IMR-90 (cell line): ENCODE data around the gene AGAP1. TPM values are rescaled to one million over a fixed set of nuclear protein-coding genes. Genes with fewer than 3 reads are reported as not detected.

Experiments used
- ATAC-seq: fragments of 200-7000 bp; cut with Tn5 transposase; 2 replicates; pipeline ENCODE4 v1.9.1; 2020; ENCODE audit warnings: low read depth, mild to moderate bottlenecking, moderate library complexity
- BruUV-seq: library from RNA; stranded (reverse); fragments of 400-500 nt; replicated peaks from 2 replicates; lab custom pipeline; 2021; lab: Mats Ljungman, UMichigan
- CTCF ChIA-PET: fragments of 300-600 bp; formaldehyde crosslinking; extraction: SDS; loops from one replicate; lab custom pipeline; 2021; ENCODE audit warnings: antibody characterized with exemption; lab: Yijun Ruan, JAX
- POLR2A ChIA-PET: fragments of 300-600 bp; sonication (Branson Sonifier 250); formaldehyde crosslinking; loops from one replicate; lab custom pipeline; 2022; ENCODE audit warnings: antibody characterized with exemption; ENCODE audit not compliant: unreplicated experiment; lab: Charles Lee
- DNase-seq: peaks from one replicate; pipeline ENCODE4 v3.0.0; 2013
- H2AFZ ChIP-seq: replicated peaks from 2 replicates; pipeline ENCODE3; 2013; ENCODE audit warnings: low read length, mild to moderate bottlenecking; ENCODE audit not compliant: poor library complexity
- H2AK5ac ChIP-seq: 2 replicates; pipeline ENCODE4 v1.6.1; 2013; ENCODE audit warnings: low read depth, low read length, inconsistent platforms
- H2AK9ac ChIP-seq: replicated peaks from 2 replicates; pipeline ENCODE3; 2013; ENCODE audit warnings: mild to moderate bottlenecking, low read depth, low read length, moderate library complexity; ENCODE audit not compliant: poor library complexity
- H2BK120ac ChIP-seq: 2 replicates; pipeline ENCODE4 v1.6.1; 2013; ENCODE audit warnings: low read depth, low read length, inconsistent platforms
- H2BK15ac ChIP-seq: 3 replicates; pipeline ENCODE4 v1.6.1; 2013; ENCODE audit warnings: low read depth, low read length, inconsistent platforms
- H2BK20ac ChIP-seq: 2 replicates; pipeline ENCODE4 v1.6.1; 2013; ENCODE audit warnings: low read depth, mild to moderate bottlenecking, inconsistent platforms, low read length, moderate library complexity
- H2BK5ac ChIP-seq: 2 replicates; pipeline ENCODE4 v1.6.1; 2013; ENCODE audit warnings: mild to moderate bottlenecking, low read depth, low read length, inconsistent platforms; ENCODE audit not compliant: poor library complexity, severe bottlenecking
- H3K14ac ChIP-seq: replicated peaks from 2 replicates; pipeline ENCODE4 v1.6.1; 2013; ENCODE audit warnings: low read depth, low read length, inconsistent platforms
- H3K18ac ChIP-seq: 2 replicates; pipeline ENCODE4 v1.6.1; 2013; ENCODE audit warnings: low read depth, low read length, control low read depth
- H3K23ac ChIP-seq: 2 replicates; pipeline ENCODE4 v1.6.1; 2013; ENCODE audit warnings: low read depth, low read length, inconsistent platforms
- H3K27ac ChIP-seq: 2 replicates; pipeline ENCODE4 v1.5.1; 2013; ENCODE audit warnings: mild to moderate bottlenecking, control low read depth, low read length; ENCODE audit not compliant: insufficient read depth
- H3K27me3 ChIP-seq: 2 replicates; pipeline ENCODE4 v1.6.1; 2013; ENCODE audit warnings: low read length; ENCODE audit not compliant: control insufficient read depth, insufficient read depth
- H3K36me3 ChIP-seq: 2 replicates; pipeline ENCODE4 v1.6.1; 2013; ENCODE audit warnings: low read length, mixed read lengths; ENCODE audit not compliant: control insufficient read depth, insufficient read depth
- H3K4ac ChIP-seq: 2 replicates; pipeline ENCODE4 v1.6.1; 2013; ENCODE audit warnings: low read depth, low read length, inconsistent platforms
- H3K4me1 ChIP-seq: 2 replicates; pipeline ENCODE4 v1.6.1; 2013; ENCODE audit warnings: low read length, mixed read lengths; ENCODE audit not compliant: control insufficient read depth, insufficient read depth
- H3K4me2 ChIP-seq: 2 replicates; pipeline ENCODE4 v1.6.1; 2013; ENCODE audit warnings: low read depth, mild to moderate bottlenecking, control low read depth, low read length, moderate library complexity
- H3K4me3 ChIP-seq: 2 replicates; pipeline ENCODE4 v1.5.1; 2013; ENCODE audit warnings: low read depth, mild to moderate bottlenecking, control low read depth, low read length, moderate library complexity; ENCODE audit not compliant: insufficient read depth
- H3K56ac ChIP-seq: 2 replicates; pipeline ENCODE4 v1.6.1; 2013; ENCODE audit warnings: low read length, inconsistent platforms; ENCODE audit not compliant: insufficient read depth; ENCODE audit errors: extremely low read depth
- H3K79me1 ChIP-seq, 2 experiments: 2 replicates each; pipeline ENCODE4 v1.6.1; 2013; ENCODE audit warnings: low read length in 2 of 2, inconsistent platforms in 1 of 2, low read depth in 1 of 2
- H3K9ac ChIP-seq: 2 replicates; pipeline ENCODE4 v1.6.1; 2013; ENCODE audit warnings: low read depth, low read length, control low read depth
- H3K9me1 ChIP-seq: 2 replicates; pipeline ENCODE4 v1.6.1; 2013; ENCODE audit warnings: low read length, inconsistent platforms; ENCODE audit not compliant: insufficient read depth
- H3K9me3 ChIP-seq: 2 replicates; pipeline ENCODE4 v1.6.1; 2013; ENCODE audit warnings: low read length; ENCODE audit not compliant: control insufficient read depth, insufficient read depth
- H4K20me1 ChIP-seq: 2 replicates; pipeline ENCODE4 v1.6.1; 2013; ENCODE audit warnings: low read length, inconsistent platforms; ENCODE audit not compliant: insufficient read depth
- H4K5ac ChIP-seq: 2 replicates; pipeline ENCODE4 v1.6.1; 2013; ENCODE audit warnings: mild to moderate bottlenecking, low read depth, low read length, control low read depth
- H4K8ac ChIP-seq, 2 experiments: 2 replicates each; pipeline ENCODE4 v1.6.1; 2013; ENCODE audit warnings: low read depth in 2 of 2, low read length in 2 of 2, control low read depth in 1 of 2, inconsistent platforms in 1 of 2
- H4K91ac ChIP-seq: 2 replicates; pipeline ENCODE4 v1.6.1; 2013; ENCODE audit warnings: low read depth, low read length, inconsistent platforms; ENCODE audit not compliant: insufficient read depth
- CEBPB ChIP-seq: IDR thresholded peaks from 2 replicates; pipeline ENCODE4 v1.6.1; 2012; ENCODE audit warnings: low read depth, low read length, improper control_type of control experiment
- CHD1 ChIP-seq: IDR thresholded peaks from 2 replicates; pipeline ENCODE4 v1.6.1; 2012; ENCODE audit warnings: low read depth, low read length, improper control_type of control experiment
- CTCF ChIP-seq: conservative IDR thresholded peaks from 2 replicates; pipeline ENCODE4 v1.5.1; 2012; ENCODE audit warnings: mild to moderate bottlenecking, low read depth, low read length, improper control_type of control experiment
- ELK1 ChIP-seq: fragments of 150-350 bp; IDR thresholded peaks from 2 replicates; pipeline ENCODE4 v1.6.1; 2016; ENCODE audit warnings: low read depth, mild to moderate bottlenecking, low read length, moderate library complexity, borderline replicate concordance
- FOS ChIP-seq: fragments of 150-350 bp; IDR thresholded peaks from 2 replicates; pipeline ENCODE4 v1.6.1; 2016; ENCODE audit warnings: low read depth, low read length
- MAFK ChIP-seq: IDR thresholded peaks from 2 replicates; pipeline ENCODE4 v1.6.1; 2012; ENCODE audit warnings: low read depth, low read length, improper control_type of control experiment
- MAZ ChIP-seq: IDR thresholded peaks from 2 replicates; pipeline ENCODE4 v1.6.1; 2012; ENCODE audit warnings: low read depth, mild to moderate bottlenecking, low read length, improper control_type of control experiment, moderate library complexity, borderline replicate concordance
- MXI1 ChIP-seq: IDR thresholded peaks from 2 replicates; pipeline ENCODE4 v1.6.1; 2012; ENCODE audit warnings: low read depth, mild to moderate bottlenecking, low read length, moderate library complexity, borderline replicate concordance
- NFE2L2 ChIP-seq: fragments of 150-350 bp; IDR thresholded peaks from 2 replicates; pipeline ENCODE4 v1.6.1; 2016; ENCODE audit warnings: low read depth, mild to moderate bottlenecking, low read length
- POLR2A ChIP-seq: IDR thresholded peaks from 2 replicates; pipeline ENCODE4 v1.6.1; 2012; ENCODE audit warnings: mild to moderate bottlenecking, low read depth, low read length
- RAD21 ChIP-seq: IDR thresholded peaks from 2 replicates; pipeline ENCODE4 v1.6.1; 2012; ENCODE audit warnings: low read length, improper control_type of control experiment
- RCOR1 ChIP-seq: IDR thresholded peaks from 2 replicates; pipeline ENCODE4 v1.6.1; 2012; ENCODE audit warnings: mild to moderate bottlenecking, low read length, improper control_type of control experiment; ENCODE audit not compliant: insufficient replicate concordance
- RFX5 ChIP-seq: IDR thresholded peaks from 2 replicates; pipeline ENCODE4 v1.8.0; 2012; ENCODE audit warnings: low read depth, mild to moderate bottlenecking, low read length, moderate library complexity
- SMC3 ChIP-seq: fragments of 150-350 bp; IDR thresholded peaks from 2 replicates; pipeline ENCODE4 v1.6.1; 2016; ENCODE audit warnings: low read depth, mild to moderate bottlenecking, antibody characterized with exemption, low read length, moderate library complexity
- USF2 ChIP-seq: fragments of 150-350 bp; IDR thresholded peaks from 2 replicates; pipeline ENCODE4 v1.6.1; 2017; ENCODE audit warnings: mild to moderate bottlenecking, antibody characterized with exemption, low read length, low read depth
- WGBS, 2 experiments: methylation state at CpG; one replicate each; pipeline versions ENCODE4 v1.1.5 to v1.1.7; 2013; ENCODE audit warnings: missing lambda C conversion rate in 2 of 2; ENCODE audit not compliant: insufficient read length in 1 of 2; ENCODE audit errors: extremely low coverage in 2 of 2; 5-methylcytosine and 5-hydroxymethylcytosine counted together
- dilution Hi-C: fragments of 300-500 bp; cut with HindIII; formaldehyde crosslinking; loops from one replicate; pipeline ENCODE4 v1.14.3; 2018; ENCODE audit warnings: low sequenced_read_pairs; ENCODE audit not compliant: unreplicated experiment
- in situ Hi-C: fragments of 300-500 bp; cut with MboI; formaldehyde crosslinking; loops from 3 replicates; pipeline ENCODE4 v1.14.3; 2019; ENCODE audit warnings: low sequenced_read_pairs, inconsistent platforms, mixed read lengths
- intact Hi-C: fragments of 100-400 bp; cut with micrococcal nuclease; formaldehyde crosslinking; loops from 2 replicates; pipeline ENCODE4 v1.10.0; 2022
- polyA plus RNA-seq, 3 experiments: library from polyadenylated mRNA; depleted of rRNA; stranded (reverse); fragments of >200 nt; gene quantifications; 2 replicates each; pipeline ENCODE4 v1.2.3, GENCODE V29; 2012; ENCODE audit warnings: low replicate concordance in 1 of 3
- total RNA-seq: library from RNA; depleted of rRNA; stranded (reverse); fragments of >200 nt; gene quantifications from 2 replicates; pipeline ENCODE4 v1.2.3, GENCODE V29; 2012

Gene AGAP1
- total and polyA plus RNA-seq, 2 of the 4 experiments (the other 2 are of a cell fraction) = 15.1 to 16.4 TPM

GRCh38 chr2:235570966-235571692 is 77.3 kb downstream of the AGAP1 start:
- no peak for ATAC-seq
- Histone ChIP-seq H3K4me3 (no peak overlapping the region), H3K23ac (no peak overlapping the region), H4K5ac (no peak overlapping the region), H3K27me3 (no peaks in the 10 kb centered on the region), H2BK20ac (no peak overlapping the region), H2BK15ac (no peak overlapping the region), H3K4ac (no peak overlapping the region), H3K9me1 (peaks cover 6% of the 10 kb centered on the region; the same call in 1 of the 2 replicates), H2AK5ac (no peak overlapping the region), H3K9ac (no peak overlapping the region), H3K36me3 (no peaks in the 10 kb centered on the region), H2AFZ (no peak overlapping the region), H2BK5ac (no peak overlapping the region), H4K8ac (no peak overlapping the region), H4K20me1 (peaks cover 62% of the 10 kb centered on the region), H3K14ac (no peak overlapping the region), H4K91ac (no peak overlapping the region), H3K4me2 (no peak overlapping the region), H2BK120ac (no peak overlapping the region), H3K4me1 (peaks cover 2% of the 10 kb centered on the region; the same call in 1 of the 2 replicates), H3K56ac (no peak overlapping the region), H3K27ac (no peak overlapping the region), H2AK9ac (no peak overlapping the region), H3K9me3 (peaks cover 9% of the 10 kb centered on the region), H3K18ac (no peak overlapping the region), H3K79me1 (peaks cover 35 to 78% of the 10 kb centered on the region in 2 experiments)
- DNase-seq = no peak
- dilution Hi-C loops = no loop called here
- 60% methylated on average over 1 of the region's 9 CpGs; no CpG with 5 or more reads in 1 of the 2 experiments for WGBS, 2 experiments
- POLR2A ChIA-PET = no interaction called here
- in situ Hi-C loops = no loop called here
- CTCF ChIA-PET = interaction anchor here (1.1 kb wide), 1 partner anchor 12 kb away, joined by 3 read pairs; no protein-coding TSS in a partner anchor
- intact Hi-C loops = loop anchor here (5.0 kb wide), 1 partner anchor 69 kb away; no protein-coding TSS in a partner anchor
- BruUV-seq = no TSS peak
- TF ChIP-seq RCOR1 (no peak), FOS (no peak), SMC3 (no peak), RAD21 (no peak), RFX5 (no peak), MXI1 (no peak), ELK1 (no peak), USF2 (no peak), MAZ (no peak), POLR2A (no peak), CHD1 (no peak), NFE2L2 (no peak), CTCF (no peak), MAFK (no peak), CEBPB (no peak)
